ENCODE data around the gene LITAF.
A peak's percentile ranks its signal among the peaks of the same experiment; 100 is the strongest.

DNA sequence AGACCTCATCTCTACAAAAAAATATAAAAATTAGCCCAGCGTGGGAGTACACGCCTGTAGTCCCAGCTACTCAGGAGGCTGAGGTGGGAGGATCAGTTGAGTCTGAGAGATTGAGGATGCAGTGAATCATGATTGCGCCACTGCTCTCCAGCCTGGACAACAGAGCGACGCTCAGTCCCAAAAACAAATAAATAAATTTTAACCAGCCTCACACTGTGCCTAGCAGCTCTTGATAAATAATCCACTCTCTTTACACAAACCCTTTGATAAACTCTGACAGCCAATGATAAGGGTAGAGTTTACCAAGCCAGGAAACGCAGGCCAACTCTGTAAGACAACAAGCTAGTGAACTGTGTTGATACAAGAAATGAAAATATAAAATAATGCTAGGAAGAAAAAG is 32.7 kb downstream of the LITAF start:
- TF ChIP-seq, protein P1, sequence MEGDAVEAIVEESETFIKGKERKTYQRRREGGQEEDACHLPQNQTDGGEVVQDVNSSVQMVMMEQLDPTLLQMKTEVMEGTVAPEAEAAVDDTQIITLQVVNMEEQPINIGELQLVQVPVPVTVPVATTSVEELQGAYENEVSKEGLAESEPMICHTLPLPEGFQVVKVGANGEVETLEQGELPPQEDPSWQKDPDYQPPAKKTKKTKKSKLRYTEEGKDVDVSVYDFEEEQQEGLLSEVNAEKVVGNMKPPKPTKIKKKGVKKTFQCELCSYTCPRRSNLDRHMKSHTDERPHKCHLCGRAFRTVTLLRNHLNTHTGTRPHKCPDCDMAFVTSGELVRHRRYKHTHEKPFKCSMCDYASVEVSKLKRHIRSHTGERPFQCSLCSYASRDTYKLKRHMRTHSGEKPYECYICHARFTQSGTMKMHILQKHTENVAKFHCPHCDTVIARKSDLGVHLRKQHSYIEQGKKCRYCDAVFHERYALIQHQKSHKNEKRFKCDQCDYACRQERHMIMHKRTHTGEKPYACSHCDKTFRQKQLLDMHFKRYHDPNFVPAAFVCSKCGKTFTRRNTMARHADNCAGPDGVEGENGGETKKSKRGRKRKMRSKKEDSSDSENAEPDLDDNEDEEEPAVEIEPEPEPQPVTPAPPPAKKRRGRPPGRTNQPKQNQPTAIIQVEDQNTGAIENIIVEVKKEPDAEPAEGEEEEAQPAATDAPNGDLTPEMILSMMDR (IDR thresholded peaks at IDR 0.05; ENCODE audit: low read depth, low read length, missing input control): no peak
- peak; percentile 30 for TF ChIP-seq REST (IDR thresholded peaks at IDR 0.05)
- TF ChIP-seq, protein P2, sequence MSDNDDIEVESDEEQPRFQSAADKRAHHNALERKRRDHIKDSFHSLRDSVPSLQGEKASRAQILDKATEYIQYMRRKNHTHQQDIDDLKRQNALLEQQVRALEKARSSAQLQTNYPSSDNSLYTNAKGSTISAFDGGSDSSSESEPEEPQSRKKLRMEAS (IDR thresholded peaks at IDR 0.05): peak; percentile 26
